T-helper 2 cell treated with Interferon-gamma antibody and Interleukin-4, amounts not matched to agents 100 ng/mL and 5 ng/mL, for 36 hours (primary cell): Measurements from ENCODE around the gene TH. TPM values are rescaled to one million over a fixed set of nuclear protein-coding genes. Genes with fewer than 3 reads are reported as not detected.
"Not testable (repeated sequence)": the region's sequence is repeated elsewhere in the genome, so short reads cannot be mapped to it uniquely, and the experiment has no call there.

Experiments
- intact Hi-C: fragments of 100-400 bp; cut with micrococcal nuclease; formaldehyde crosslinking; loops from one replicate; pipeline ENCODE4 v1.15.1; 2023
- total RNA-seq: library from RNA; stranded (reverse); gene quantifications from 2 replicates; pipeline ENCODE4 v1.2.3, GENCODE V29; 2022

TH gene
- total RNA-seq, 1 donor from 2014 or later: not detected

DNA sequence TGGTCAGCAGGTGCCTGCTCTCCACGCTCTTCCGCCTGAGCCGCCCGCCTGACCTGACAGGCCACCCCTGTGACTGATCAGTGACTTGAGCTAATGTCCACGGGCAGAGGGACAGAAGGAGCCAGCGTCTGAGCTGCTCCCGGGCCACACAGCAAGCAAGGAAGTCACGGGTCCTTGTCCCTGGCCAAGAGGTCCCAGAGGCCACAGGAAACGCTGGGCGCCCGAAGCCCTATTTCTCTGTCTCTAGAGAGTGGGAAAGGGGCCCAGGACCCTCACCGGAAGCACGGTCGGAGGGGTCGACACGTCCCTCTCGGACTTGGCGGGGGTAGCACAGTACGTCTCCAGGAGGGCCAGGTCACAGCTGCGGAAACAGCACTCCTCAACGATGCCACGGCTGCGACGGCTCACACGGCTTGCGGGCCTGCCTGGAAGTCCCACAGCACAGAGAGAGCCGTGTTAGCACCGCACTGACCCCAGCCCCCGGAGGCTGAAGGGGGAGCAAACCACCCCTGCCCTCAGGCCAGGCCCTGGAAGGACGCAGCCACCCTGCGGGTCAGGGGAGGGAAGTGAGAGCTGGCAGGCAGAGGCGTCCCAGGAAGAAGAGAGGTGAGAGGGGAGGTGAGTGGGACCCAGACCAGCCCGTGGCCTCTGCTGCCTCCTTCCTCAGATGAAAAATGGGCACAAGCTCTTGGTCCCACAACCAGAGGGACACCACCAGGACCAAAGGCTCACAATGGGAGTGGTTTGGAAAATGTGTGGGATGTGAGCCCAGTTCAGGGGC is 38.2 kb downstream of the TH start:
- intact Hi-C loops: no loop called here

DNA sequence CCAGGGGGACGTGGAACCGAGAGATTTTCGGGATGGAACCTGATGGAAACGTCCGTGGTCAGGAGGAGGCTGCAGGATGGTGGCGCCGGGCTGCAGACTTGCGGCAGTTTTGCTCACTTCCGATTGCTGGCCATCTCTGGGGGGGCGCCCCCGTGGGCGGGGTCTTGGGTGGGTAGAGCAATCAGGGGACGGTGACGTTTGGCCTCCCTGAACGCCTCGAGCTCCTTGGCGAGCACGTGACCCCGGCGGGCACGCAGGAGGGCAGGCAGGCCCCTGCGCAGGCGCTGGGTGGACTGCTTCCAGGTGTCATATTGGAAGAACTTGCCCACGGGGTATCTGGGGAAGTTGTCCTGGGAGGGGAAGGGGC is 38.8 kb downstream of the TH start:
- intact Hi-C loops: no loop called here

GRCh38 chr11:2132246-2132645 is 39.4 kb downstream of the TH start:
- intact Hi-C loops: no loop called here

DNA sequence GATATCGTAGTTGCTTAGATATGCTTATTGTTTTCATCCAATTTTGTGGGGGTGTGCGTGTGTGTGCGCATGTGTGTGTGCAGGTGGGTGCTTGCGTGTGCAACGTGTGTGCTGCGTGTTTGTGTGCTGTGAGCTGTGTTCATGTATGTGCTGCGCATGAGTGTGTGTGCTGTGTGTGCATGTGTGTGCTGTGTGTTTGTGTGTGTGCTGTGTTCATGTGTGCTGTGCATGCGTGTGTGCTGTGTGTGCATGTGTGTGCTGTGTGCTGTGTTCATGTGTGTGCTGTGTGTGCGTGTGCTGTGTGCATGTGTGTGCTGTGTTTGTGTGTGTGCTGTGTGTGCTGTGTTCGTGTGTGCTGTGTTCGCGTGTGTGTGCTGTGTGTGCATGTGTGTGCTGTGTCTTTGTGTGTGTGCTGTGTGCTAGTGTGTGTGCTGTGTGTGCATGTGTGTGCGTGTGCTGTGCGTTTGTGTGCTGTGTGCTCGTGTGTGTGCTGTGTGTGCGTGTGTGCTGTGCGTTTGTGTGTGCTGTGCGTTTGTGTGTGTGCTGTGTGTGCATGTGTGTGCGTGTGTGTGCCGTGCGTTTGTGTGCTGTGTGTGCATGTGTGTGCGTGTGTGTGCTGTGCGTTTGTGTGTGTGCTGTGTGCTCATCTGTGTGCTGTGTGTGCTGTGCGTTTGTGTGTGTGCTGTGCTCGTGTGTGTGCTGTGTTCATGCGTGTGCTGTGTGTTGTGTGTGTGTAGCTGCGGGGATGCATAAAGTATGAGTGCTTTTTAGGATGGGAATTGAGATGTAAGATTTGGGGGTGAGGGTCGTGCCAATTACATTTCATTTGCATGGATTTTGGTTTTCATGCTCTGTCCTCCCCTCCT is 40.0 kb downstream of the TH start:
- intact Hi-C loops: no loop called here

GRCh38 chr11:2130881-2131352 is 40.7 kb downstream of the TH start:
- intact Hi-C loops: no loop called here

DNA sequence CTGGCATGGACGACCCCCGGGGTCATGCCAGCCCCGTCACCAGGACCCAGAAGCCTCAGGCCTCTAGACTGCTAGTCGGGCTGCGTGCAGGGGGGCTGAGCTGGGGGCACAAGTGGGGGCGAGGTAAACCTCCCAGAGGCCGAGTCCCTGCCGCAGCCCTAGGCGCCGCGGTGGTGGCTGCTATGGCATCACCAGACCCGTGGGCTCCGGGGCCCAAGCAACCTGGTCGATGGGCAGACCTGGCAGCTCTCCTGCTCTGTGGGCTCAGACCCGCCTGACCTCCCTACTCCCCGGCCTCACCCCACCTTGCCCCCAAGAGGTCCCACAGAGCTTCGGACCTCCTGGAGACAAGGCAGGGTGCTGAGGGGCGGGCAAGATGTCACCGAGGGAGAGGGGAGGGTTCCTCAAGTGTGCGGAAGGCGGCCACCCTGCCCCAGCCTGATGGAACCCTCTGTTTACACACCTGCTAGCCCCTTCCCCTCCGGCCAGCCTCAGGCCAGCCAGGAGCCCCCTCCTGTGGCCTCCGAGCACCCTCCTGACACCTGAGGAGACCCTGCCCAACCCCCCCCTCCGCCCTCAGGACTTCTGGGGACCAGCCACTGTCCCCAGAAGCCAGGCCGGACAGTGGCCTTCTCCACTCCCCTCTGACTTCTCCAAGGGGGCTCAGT is 41.8 kb downstream of the TH start:
- intact Hi-C loops: no loop called here

GRCh38 chr11:2129308-2129698 is 42.3 kb downstream of the TH start:
- intact Hi-C loops: no loop called here

- intact Hi-C loops: no loop called here
Measured at GRCh38 chr11:2128511-2129307, 42.9 kb downstream of the TH start.

- intact Hi-C loops: no loop called here
Measured at GRCh38 chr11:2128130-2128510, 43.5 kb downstream of the TH start.

- intact Hi-C loops: no loop called here
Measured at GRCh38 chr11:2127482-2128129, 44.0 kb downstream of the TH start.

GRCh38 chr11:2126520-2127085 is 45.0 kb downstream of the TH start:
- intact Hi-C loops: no loop called here

- intact Hi-C loops: not testable (repeated sequence)
Measured at GRCh38 chr11:2124736-2125484, 46.7 kb downstream of the TH start.

DNA sequence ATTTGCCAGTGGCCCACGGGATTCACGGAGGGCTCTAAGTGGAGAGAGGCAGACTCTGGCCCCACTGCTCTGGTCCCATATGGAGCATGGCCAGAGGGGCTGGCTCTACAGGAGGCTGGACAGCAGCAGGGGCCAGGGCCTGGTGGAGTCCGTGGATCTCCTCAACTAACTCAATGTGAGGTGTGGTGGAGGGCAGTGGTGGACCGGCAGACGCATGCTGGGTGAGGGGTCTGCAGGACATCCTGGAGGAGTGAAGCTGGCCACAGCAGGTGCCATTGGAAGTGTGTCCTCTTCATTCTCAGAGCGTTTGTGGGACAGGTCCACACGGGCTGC is 48.0 kb downstream of the TH start:
- intact Hi-C loops: no loop called here

DNA sequence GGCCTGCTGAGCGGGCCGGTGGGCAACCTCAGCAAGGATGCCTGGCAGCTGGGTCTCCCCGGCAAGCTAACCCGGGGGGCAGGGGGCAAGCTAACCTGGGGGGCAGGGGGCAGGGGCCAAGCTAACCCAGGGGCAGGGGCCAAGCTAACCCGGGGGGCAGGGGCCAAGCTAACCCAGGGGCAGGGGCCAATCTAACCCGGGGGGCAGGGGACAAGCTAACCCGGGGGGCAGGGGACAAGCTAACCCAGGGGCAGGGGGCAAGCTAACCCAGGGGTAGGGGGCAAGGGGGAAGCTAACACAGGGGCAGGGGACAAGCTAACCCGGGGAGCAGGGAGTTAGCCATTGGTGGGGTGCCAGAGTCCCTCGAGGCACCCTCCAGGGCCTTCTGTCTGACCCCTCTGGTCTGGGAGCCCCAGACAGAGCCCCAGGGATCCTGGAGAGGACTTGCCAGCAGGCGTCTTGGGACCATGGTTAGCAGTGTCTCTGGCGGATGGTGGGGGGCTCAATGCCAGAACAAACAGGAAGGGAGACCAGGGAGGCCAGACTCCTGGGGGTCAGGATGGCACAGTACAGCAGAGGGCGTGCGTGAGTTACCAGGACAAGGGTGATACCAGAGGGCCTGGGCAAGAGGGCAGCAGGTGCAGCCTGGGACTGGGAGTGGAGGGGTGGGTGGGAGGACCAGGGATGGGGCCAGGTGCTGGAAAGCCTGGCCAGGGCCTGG is 48.5 kb downstream of the TH start:
- intact Hi-C loops: no loop called here

DNA sequence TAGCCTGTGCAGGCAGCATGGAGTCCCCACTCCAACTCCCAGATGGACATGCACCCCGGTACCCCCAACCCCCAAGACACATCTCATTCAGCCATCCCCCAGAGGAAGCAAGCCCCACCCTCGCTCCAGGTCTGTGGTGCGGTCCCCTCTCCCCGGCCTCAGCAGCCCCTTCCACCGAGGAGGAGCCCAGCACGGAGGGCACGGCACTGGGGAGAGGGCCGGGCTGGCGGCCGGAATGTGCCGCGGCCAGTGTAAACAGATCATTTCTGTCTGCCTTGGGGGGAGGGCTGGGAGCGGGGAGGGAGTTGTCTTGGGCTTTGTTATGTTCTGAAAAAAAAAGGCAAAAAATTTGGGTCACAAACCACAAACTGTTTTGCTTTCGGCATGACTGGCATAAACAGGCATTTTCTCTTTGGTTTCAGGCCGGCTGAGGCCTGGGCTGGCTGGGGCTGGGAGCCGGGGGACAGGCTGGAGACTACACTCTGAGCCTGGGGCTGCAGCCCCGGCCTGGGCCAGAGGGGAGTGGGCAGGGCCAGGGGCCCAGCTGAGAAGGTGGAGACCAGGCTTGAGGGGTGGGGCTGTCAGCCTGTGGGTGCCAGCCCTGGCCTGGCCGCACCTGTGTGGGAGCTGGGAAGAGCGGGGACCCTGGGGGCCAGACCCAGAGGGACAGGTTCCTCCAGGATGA is 49.3 kb downstream of the TH start:
- intact Hi-C loops: no loop called here

- intact Hi-C loops: no loop called here
Measured at GRCh38 chr11:2121227-2122130, 50.1 kb downstream of the TH start.

GRCh38 chr11:2120359-2121100 is 51.1 kb downstream of the TH start:
- intact Hi-C loops: no loop called here
